HuH-7.5 (cell line): ENCODE results near the gene LIMS4.
"Not testable (repeated sequence)": the region's sequence is repeated elsewhere in the genome, so short reads cannot be mapped to it uniquely, and the experiment has no call there.

Source experiments
- DNase-seq: peaks from one replicate; pipeline ENCODE4 v3.0.0; 2011; ENCODE audit warnings: low spot score

LIMS4 gene, protein sequence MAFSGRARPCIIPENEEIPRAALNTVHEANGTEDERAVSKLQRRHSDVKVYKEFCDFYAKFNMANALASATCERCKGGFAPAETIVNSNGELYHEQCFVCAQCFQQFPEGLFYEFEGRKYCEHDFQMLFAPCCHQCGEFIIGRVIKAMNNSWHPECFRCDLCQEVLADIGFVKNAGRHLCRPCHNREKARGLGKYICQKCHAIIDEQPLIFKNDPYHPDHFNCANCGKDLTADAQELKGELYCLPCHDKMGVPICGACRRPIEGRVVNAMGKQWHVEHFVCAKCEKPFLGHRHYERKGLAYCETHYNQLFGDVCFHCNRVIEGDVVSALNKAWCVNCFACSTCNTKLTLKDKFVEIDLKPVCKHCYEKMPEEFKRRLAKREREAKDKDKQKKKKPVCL

GRCh38 chr2:110472171-110473058 is at the start of gene LIMS4:
LIMS4 (minus strand) TSS chr2:110472816; CDS start chr2:110472778, 38 bp downstream.
- DNase-seq: not testable (repeated sequence)

DNA sequence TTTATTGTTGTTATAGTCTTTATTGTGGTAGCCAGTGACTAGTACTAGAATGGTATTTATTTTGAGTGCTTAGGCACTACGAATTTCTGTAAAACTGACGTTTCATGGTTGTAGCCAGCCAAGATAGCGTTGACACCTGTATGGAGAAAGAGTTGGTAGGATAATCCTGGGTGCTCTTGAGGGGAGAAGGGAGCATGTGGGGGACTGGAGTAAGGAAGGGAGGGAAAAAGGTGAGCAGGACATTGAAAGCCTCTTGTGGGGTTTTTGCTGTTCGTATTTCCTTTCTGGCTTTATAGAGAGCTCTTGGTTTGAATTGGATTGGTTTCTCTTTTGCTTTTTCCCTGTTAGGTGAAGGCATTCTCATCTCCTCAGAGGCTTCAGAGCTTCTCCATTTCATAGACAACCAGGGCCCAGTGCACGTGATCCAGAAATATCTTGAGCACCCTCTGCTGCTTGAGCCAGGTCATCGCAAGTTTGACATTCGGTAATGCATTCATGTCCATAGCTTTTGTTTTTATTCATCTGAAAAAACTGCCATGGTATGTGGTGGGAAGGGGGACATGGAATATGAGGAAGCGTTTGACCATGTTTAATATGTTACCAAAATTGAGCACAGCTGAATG is 27.2 kb upstream of the LIMS4 start:
- not testable (repeated sequence) for DNase-seq

- not testable (repeated sequence) for DNase-seq
These were observed 23.4 kb upstream of the LIMS4 start for GRCh38 chr2:110496027-110496426.

- DNase-seq: not testable (repeated sequence)
These were observed 21.9 kb upstream of the LIMS4 start for GRCh38 chr2:110494488-110494887.

DNA sequence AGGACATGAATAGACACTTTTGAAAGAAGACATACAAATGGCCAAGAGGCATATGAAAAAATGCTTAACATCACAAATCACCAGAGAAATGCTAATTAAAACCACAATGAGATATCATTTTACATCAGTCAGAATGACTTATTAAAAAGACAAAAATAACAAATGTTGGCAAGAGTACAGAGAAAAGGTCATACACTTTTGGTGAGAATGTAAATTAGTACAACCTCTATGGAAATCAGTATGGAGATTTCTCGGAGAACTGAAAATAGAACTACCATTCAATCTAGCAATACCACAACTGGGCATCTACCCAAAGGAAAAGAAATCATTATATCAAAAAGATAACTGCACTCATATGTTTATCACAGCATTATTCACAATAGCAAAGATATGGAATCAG is 16.4 kb upstream of the LIMS4 start:
- not testable (repeated sequence) for DNase-seq

DNA sequence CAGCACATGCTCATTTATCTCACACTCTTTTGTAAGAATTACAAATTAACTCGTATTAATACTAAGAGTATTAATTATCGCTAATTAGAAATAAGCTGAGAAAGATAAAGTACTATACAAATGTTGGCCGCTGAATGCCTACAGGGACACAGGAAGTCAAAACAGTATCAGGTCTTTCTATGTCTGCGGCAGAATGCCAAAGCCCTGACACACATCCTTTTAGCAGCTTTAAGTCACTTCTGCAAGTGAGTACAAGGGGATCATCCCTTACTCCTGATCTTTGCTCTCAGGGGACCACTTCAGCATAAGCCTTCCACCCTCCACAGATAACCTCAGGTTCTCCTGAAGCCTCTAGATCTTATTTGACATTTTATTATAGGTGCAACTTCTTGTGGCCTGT is 10.1 kb upstream of the LIMS4 start:
- DNase-seq: not testable (repeated sequence)

DNA sequence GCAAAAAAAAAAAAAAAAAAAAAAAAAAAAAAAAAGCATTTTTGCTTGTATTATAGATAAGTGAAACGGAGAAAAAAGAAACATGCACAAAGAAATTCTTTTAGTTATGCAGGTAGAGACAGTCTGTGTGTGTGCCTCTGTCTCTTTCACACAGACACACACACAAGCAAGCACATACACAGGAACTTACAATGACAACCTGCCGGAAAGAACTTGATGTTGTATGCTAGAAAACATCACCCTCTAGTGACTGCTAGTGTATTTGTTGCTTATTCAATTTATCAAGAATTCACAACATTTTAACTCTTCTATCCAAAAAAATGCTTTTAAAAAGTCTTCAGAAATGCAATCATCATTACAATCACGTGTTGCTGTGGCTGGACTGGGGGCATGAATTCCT is 8.6 kb upstream of the LIMS4 start:
- not testable (repeated sequence) for DNase-seq

DNA sequence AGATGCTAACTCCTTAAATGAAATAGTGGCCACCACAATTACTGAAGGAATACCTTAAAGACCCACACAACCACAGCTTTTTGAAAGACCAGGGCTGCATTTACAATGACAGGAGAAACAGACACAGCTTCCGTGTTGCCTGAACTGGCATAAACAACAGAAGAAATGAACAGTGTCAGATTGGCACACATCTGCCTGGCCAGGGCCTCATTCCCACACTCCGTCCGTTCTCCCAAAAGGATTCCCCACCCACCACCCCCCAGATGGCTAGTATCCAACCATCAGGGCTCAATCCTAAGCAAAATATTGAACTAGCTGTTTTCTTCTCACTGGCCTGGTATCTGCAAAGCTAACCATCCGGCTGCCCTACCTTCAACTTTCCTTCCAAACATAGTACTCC is 7.5 kb upstream of the LIMS4 start:
- DNase-seq: not testable (repeated sequence)

DNA sequence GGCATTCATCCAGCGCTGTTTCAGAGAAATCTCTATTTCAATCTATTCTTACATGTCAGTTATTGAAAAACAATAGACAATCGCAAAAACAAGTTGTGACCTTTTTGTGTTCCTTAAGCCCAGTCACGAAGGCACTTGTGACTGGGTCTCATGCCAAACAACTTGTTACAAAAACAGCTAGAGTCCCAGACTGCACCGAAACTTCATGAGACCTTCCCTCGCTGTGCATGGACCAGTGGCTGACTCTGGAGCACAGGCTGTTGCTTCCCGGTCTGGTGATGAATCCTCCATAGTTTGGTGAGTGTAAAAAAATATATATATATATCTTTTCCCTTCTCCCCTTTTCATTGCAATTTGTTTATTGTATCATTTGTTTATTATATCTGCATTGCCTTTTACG is 4.8 kb upstream of the LIMS4 start:
- DNase-seq: not testable (repeated sequence)

DNA sequence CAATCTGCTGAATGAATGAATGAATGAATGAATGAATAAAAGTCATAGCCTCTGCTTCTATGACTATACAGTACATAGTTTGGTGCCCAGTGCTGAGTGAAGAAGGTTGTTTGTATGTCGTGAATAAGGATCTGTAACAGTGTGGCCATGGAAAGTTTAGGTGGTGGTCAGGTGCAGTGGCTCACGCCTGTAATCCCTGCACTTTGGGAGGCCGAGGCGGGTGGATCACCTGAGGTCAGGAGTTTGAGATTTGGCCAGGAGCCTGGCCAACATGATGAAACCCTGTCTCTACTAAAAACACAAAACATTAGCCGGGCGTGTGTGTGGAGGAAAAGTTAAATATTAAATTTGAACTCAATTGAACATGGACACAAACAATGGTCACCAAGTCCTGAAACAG is 4.3 kb upstream of the LIMS4 start:
- DNase-seq: not testable (repeated sequence)

DNA sequence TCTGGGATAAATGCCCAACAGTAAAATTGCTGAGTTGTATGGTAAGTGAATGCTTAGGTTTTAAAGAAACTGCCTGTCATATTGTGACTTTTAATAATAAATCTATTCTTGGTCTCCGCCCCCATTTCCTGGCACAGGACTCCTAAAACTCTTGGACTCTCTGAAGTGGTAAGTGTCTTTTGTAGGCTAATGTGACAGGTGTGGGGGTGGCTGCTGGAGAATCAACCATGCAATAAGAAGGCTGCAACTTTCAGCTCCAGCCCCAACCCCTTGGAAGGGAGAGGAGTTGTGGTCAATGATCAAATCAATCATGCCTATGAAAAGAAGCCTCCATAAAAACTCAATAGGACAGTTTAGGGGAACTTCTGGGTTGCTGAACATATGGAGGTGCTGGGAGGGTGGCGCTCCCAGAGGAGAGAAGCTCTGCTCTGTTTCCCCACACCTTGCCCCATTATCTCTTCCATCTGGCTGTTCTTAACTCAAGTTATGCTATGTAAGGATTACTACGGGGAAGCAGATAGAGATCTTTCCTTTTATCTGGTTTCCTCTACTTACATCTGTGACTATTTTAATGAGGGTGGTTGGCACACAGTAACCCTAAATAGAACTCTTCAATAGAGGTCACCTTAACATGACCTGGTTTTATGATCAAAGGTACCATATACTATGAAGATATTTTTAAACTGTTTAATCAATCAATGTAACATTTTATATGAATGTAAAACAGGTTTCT is 3.2 kb upstream of the LIMS4 start:
- not testable (repeated sequence) for DNase-seq

DNA sequence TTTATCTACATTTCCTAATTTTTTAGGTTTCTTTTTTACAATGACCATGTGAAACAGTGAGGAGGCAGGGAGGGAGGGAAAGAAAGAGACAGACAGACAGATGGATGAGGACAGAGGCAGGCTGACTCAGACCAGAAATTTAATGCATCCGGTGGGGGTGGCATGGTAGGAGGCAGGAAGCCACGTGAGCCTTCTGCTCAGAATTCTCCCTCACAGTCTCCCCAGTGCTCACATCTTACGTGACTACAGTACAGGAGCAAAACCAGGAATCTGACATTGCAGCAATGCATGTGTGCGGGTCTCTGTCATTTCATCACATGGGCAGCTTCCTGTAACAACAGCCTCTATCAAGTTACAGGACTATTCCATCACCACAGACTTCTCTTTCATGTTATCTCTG is 2.3 kb upstream of the LIMS4 start:
- DNase-seq: not testable (repeated sequence)

DNA sequence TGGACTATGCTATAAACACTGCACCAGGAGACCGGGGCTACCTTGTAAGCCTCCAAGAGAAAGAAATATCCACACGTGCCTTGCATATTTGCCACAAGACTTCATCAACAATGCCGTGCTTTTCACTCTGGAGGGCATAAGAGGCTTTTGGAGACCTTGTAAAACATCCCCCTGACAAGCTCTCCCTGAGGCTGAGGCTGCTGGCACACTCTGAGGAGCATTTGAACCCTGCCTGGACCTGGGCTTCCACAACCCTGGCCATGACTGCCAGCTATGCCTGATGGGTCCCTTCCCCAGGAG is 393 bp upstream of the LIMS4 start:
- not testable (repeated sequence) for DNase-seq

- DNase-seq: not testable (repeated sequence)
These were observed 3.7 kb downstream of the LIMS4 start for GRCh38 chr2:110468921-110469320.

GRCh38 chr2:110465312-110465711 is 7.3 kb downstream of the LIMS4 start:
- not testable (repeated sequence) for DNase-seq

DNA sequence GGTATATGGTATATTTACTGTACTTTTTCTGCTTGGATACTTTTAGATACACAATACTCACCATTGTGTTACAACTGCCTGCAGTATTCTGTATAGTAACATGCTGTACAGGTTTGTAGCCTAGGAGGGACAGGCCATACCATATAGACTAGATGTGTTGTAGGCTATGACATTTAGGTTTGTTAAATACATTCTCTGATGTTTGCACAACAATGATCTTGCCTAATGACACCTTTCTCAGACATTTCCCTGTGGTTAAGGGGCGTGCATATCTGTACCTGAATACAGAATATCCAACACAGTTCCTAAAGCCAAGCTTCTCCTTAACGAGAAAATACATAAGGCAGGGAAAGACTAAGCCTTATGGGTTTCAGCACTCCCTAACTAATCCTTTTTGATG is 10.2 kb downstream of the LIMS4 start:
- not testable (repeated sequence) for DNase-seq

GRCh38 chr2:110460318-110460717 is 12.3 kb downstream of the LIMS4 start:
- DNase-seq: not testable (repeated sequence)

DNA sequence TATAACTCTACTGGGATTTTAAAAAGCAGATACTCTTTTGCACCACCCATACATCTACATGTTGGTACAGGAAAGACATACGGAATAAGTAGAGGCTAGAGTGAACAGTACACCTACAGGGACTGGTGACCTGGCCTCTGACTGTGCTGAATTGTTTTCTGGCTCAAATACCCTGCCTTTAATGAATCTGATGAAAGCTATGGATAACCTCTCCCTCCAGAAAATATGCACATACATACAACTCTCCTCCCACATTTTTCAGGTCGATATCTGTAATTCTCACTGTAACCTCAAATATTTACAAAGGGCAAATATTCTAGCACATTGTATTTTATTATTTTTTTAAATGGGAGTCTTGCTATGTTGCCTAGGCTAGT is 15.4 kb downstream of the LIMS4 start:
- not testable (repeated sequence) for DNase-seq

DNA sequence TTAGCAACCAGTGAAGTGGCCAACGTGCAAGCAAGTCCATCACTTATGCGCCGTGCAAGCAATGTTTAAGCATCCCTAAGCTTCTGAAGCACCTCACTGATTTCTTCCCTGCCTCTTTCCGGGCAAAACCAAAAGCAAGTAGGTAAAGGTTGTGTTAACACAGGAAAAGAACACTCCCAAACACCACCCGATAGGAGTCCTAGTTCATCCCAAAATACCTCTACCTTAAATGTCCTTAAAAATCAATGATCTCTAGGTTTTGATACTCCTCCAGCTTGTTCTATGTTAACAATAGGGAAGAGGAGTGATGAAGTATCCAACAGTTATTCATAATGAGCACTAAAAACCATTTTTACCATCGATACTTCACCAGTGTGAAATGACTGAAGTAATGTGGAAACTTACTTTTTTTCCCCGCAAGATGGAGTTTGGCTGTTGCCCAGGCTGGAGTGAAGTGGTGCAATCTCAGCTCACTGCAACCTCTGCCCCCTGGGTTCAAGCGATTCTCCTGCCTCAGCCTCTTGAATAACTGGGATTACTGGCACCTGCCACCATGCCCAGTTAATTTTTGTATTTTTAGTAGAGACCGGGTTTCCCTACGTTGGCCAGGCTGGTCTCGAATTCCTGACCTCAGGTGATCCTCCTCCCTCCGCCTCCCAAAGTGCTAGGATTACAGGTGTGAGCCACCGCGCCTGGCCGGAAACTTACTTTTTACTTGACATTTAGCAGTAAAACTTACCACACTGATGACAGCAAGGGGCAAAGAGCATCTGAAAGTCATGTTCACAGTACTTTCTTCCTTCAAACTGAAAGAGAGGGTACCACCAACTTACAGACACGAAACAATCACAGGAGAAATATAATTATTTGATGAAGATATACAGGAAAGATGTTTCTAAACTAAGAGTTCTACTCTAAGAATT is 16.1 kb downstream of the LIMS4 start:
- not testable (repeated sequence) for DNase-seq

- not testable (repeated sequence) for DNase-seq
These were observed 17.4 kb downstream of the LIMS4 start for GRCh38 chr2:110455080-110455670.
